Suppressor macrophage (primary cell): ENCODE results near the gene RASSF3.

Experiments used
- DNase-seq, 4 experiments: peaks; one replicate each; pipeline ENCODE4 v3.0.0-alpha.2; 2020 to 2022

RASSF3 gene

GRCh38 chr12:64729909-64730587, 119.8 kb downstream of the RASSF3 start:
- peak; percentile 49 to 79 (median 67) for DNase-seq

GRCh38 chr12:64730588-64730969, 120.3 kb downstream of the RASSF3 start:
- peak in 1 of 4 experiments; percentile 34 for DNase-seq

GRCh38 chr12:64731683-64732082, 121.4 kb downstream of the RASSF3 start:
- no peak for DNase-seq

GRCh38 chr12:64733857-64734256, 123.6 kb downstream of the RASSF3 start:
- no peak for DNase-seq

- peak; percentile 57 to 75 (median 72) for DNase-seq
These were observed 125.1 kb downstream of the RASSF3 start for GRCh38 chr12:64735442-64735841.

- no peak for DNase-seq
These were observed 126.5 kb downstream of the RASSF3 start for GRCh38 chr12:64736771-64737170.

- no peak for DNase-seq
These were observed 127.2 kb downstream of the RASSF3 start for GRCh38 chr12:64737539-64737938.

- peak in 1 of 4 experiments; percentile 43 for DNase-seq
These were observed 129.5 kb downstream of the RASSF3 start for GRCh38 chr12:64739778-64740177.

GRCh38 chr12:64740646-64741045, 130.4 kb downstream of the RASSF3 start:
- DNase-seq, result peak; percentile 28 to 65 (median 44)

GRCh38 chr12:64742416-64742815, 132.1 kb downstream of the RASSF3 start:
- DNase-seq, result peak; percentile 49 to 83 (median 63)

- peak in 2 of 4 experiments; percentile 53 to 58 for DNase-seq
These were observed 132.9 kb downstream of the RASSF3 start for GRCh38 chr12:64743206-64743605.

GRCh38 chr12:64744422-64745258, 134.3 kb downstream of the RASSF3 start:
- DNase-seq, result peak in 3 of 4 experiments; percentile 39 to 52 (median 42)

GRCh38 chr12:64745259-64745807, 135.0 kb downstream of the RASSF3 start:
- no peak for DNase-seq

- DNase-seq, result no peak
These were observed 135.7 kb downstream of the RASSF3 start for GRCh38 chr12:64745980-64746379.

GRCh38 chr12:64746663-64747062, 136.4 kb downstream of the RASSF3 start:
- peak; percentile 49 to 82 (median 67) for DNase-seq
